ENCODE results near the gene TNNI3.

The TNNI3 gene

GRCh38 chr19:55105237-55105636 is 52.3 kb downstream of the TNNI3 start:
- no peak for FAIRE-seq

GRCh38 chr19:55103190-55103589 is 54.3 kb downstream of the TNNI3 start:
- no peak for TF ChIP-seq POLR2A (IDR thresholded peaks at IDR 0.05; ENCODE audit: low read depth, low read length)
- no peak for TF ChIP-seq POU2F2 (IDR thresholded peaks at IDR 0.05; ENCODE audit: low read depth, low read length)
- no peak for TF ChIP-seq SPI1 (IDR thresholded peaks at IDR 0.05; ENCODE audit: low read depth, low read length)
- TF ChIP-seq TAF1 (IDR thresholded peaks at IDR 0.05; ENCODE audit: low read depth, low read length): no peak
- no peak for TF ChIP-seq POLR2AphosphoS5 (IDR thresholded peaks at IDR 0.05; ENCODE audit: low read depth, low read length)
- no peak for TF ChIP-seq PAX5 (IDR thresholded peaks at IDR 0.05; ENCODE audit: insufficient read depth, low read length, severe bottlenecking)
- DNase-seq (ENCODE audit: insufficient read length, low spot score) (no peak), FAIRE-seq (no peak)

More at GRCh38 chr19:55105237-55105636, 52.3 kb downstream of the TNNI3 start:
- no peak for DNase-seq (ENCODE audit: insufficient read length, low spot score)
- TF ChIP-seq POLR2A (IDR thresholded peaks at IDR 0.05; ENCODE audit: low read depth, low read length) (no peak), TAF1 (IDR thresholded peaks at IDR 0.05; ENCODE audit: low read depth, low read length) (no peak), PAX5 (IDR thresholded peaks at IDR 0.05; ENCODE audit: insufficient read depth, low read length, severe bottlenecking) (no peak), POLR2AphosphoS5 (IDR thresholded peaks at IDR 0.05; ENCODE audit: low read depth, low read length) (no peak), POU2F2 (IDR thresholded peaks at IDR 0.05; ENCODE audit: low read depth, low read length) (no peak), SPI1 (IDR thresholded peaks at IDR 0.05; ENCODE audit: low read depth, low read length) (no peak)

All from GM12891 (cell line).